BJ (cell line): ENCODE measurements around the gene SNX8. TPM values are rescaled to one million over a fixed set of nuclear protein-coding genes. Genes with fewer than 3 reads are reported as not detected.

Source experiments
- CTCF ChIA-PET: fragments of 350-600 bp; formaldehyde crosslinking; extraction: SDS; loops from one replicate; lab custom pipeline; 2021; ENCODE audit warnings: antibody characterized with exemption, inconsistent platforms; lab: Yijun Ruan, JAX
- POLR2A ChIA-PET: fragments of 300-600 bp; sonication (Branson Sonifier 250); formaldehyde crosslinking; extraction: SDS; loops from one replicate; lab custom pipeline; 2021; ENCODE audit warnings: antibody characterized with exemption; lab: Charles Lee
- DNase-seq: peaks from one replicate; pipeline ENCODE4 v3.0.0-alpha.2; 2011; ENCODE audit warnings: low read depth
- H3K27me3 ChIP-seq: 2 replicates; pipeline ENCODE4 v1.6.0; 2011; ENCODE audit warnings: low read length; ENCODE audit not compliant: control insufficient read depth, insufficient read depth
- H3K36me3 ChIP-seq: 2 replicates; pipeline ENCODE4 v1.5.1; 2011; ENCODE audit warnings: low read length; ENCODE audit not compliant: control insufficient read depth, insufficient read depth
- H3K4me3 ChIP-seq: 2 replicates; pipeline ENCODE4 v1.5.1; 2011; ENCODE audit warnings: low read depth, mild to moderate bottlenecking, control low read depth, low read length
- CTCF ChIP-seq: IDR thresholded peaks from 2 replicates; pipeline ENCODE4 v1.5.1; 2011; ENCODE audit warnings: low read depth, mild to moderate bottlenecking, control low read depth, inconsistent platforms, low read length, moderate library complexity; ENCODE audit not compliant: insufficient read depth
- polyA plus RNA-seq: library from polyadenylated mRNA; depleted of rRNA; stranded (reverse); fragments of >200 nt; gene quantifications from 2 replicates; pipeline ENCODE4 v1.2.3, GENCODE V29; 2011

SNX8 gene
- polyA plus RNA-seq, 1 experiment, result 62.1 TPM

DNA sequence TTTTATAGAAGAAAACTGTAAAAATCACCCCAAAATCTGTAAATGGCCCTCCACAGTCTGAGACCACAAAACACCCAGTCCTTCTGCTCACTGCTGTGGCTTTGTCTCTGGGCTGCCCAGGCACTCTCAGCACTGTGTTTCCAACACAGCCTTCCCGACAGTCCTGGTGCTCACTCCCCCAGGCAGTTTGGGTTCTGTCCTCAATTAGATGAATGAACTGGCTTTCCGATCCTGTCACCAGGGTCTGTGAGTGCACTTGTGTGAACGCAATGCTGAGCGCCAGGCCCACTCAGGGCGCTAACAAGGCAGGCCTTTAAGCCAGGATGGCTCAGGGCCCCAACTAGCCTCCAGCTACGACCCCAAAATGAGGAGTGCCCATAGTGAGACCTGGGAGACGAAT, 84.8 kb downstream of the SNX8 start:
- Histone ChIP-seq H3K4me3 (no peak overlapping the region), H3K36me3 (peaks cover 15% of the 10 kb centered on the region), H3K27me3 (no peaks in the 10 kb centered on the region)
- no peak for DNase-seq
- ChIA-PET POLR2A (no interaction called here), CTCF (interaction anchor here (0.6 kb wide), 1 partner anchor 67 kb away, joined by 4 read pairs; no protein-coding TSS in a partner anchor)
- TF ChIP-seq CTCF, result no peak

- CTCF ChIA-PET, result no interaction called here
- POLR2A ChIA-PET, result no interaction called here
- Histone ChIP-seq H3K4me3 (no peak overlapping the region), H3K27me3 (no peaks in the 10 kb centered on the region), H3K36me3 (peaks cover 15% of the 10 kb centered on the region)
- no peak for TF ChIP-seq CTCF
- no peak for DNase-seq
Observed at GRCh38 chr7:2228921-2229320, 85.3 kb downstream of the SNX8 start.

DNA sequence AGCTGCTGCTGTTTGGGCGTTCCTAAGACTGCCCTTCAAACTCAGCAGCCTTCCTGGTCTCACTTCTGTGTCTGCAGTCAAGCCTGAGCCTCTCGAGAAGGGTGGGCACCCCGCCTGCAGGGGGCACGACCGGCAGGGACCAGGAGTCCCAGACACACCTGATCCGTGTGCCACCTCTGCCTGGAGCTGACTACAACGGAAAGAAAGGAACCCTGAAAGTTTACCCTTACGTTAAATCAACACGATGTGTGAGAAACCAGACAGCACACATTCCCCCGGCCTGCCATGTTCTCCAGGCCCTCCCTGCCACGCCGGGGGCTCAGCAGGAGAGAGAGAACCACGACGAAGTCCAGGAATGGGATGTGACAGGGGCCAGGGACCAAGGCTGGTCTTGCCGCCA, 86.5 kb downstream of the SNX8 start:
- Histone ChIP-seq H3K36me3 (peaks cover 20% of the 10 kb centered on the region), H3K4me3 (no peak overlapping the region), H3K27me3 (no peaks in the 10 kb centered on the region)
- DNase-seq, result no peak
- TF ChIP-seq CTCF, result no peak
- POLR2A ChIA-PET, result no interaction called here
- CTCF ChIA-PET, result no interaction called here

DNA sequence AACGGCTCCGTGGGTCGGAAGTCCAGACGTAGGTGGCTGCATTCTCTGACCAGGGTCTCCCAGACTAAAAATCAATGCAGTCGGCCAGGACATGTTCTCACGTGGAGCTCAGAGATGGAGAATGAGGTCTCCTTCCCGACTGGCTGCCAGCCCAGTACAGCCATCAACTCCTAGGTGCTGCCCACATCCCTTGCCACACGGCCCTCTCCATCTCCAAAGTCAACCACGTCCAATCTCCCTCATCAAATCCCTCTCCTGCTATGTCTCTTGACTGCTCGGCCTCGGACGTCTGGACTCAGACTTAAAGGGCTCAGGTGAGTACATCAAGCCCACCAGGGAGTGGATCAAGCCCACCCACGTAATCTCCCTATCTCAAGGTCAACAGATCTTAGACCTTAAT, 88.4 kb downstream of the SNX8 start:
- Histone ChIP-seq H3K36me3 (peaks cover 28% of the 10 kb centered on the region), H3K4me3 (no peak overlapping the region), H3K27me3 (no peaks in the 10 kb centered on the region)
- TF ChIP-seq CTCF, result no peak
- CTCF ChIA-PET, result no interaction called here
- no peak for DNase-seq
- POLR2A ChIA-PET, result no interaction called here

DNA sequence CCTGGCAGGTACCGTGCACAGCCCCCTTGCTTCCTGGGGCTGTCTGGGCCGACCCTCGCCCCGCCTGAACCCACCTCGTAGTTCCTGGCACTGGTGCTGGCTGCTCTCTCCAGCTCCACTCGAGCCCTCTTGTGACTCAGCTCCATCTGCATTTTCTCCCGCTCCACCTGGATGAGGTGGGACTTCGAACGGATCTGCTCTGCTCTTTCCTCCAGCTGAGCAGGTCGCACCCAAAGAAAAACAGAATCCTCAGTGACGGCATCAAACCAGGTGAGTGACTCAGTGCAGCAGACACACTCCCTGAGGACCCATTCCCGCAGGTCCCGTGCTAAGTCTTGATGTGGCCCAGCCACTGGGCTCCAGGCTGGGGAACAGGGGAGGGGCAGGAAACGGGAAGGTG, 88.9 kb downstream of the SNX8 start:
- no peak for TF ChIP-seq CTCF
- POLR2A ChIA-PET, result no interaction called here
- H3K27me3 ChIP-seq, result no peaks in the 10 kb centered on the region
- DNase-seq, result no peak
- H3K36me3 ChIP-seq, result peaks cover 29% of the 10 kb centered on the region
- CTCF ChIA-PET, result no interaction called here
- H3K4me3 ChIP-seq, result no peak overlapping the region
